HG03558 (cell line): ENCODE results near the gene DLK2.

ENCODE experiments used
- ATAC-seq: cut with Tn5 transposase; IDR thresholded peaks from one replicate; pipeline ENCODE4 v1.9.1; 2021; ENCODE audit warnings: moderate number of reproducible peaks; ENCODE audit not compliant: unreplicated experiment; ENCODE audit errors: extremely low read depth

DLK2 gene

GRCh38 chr6:43457643-43458042 is 2.3 kb upstream of the DLK2 start:
- no peak for ATAC-seq

DNA sequence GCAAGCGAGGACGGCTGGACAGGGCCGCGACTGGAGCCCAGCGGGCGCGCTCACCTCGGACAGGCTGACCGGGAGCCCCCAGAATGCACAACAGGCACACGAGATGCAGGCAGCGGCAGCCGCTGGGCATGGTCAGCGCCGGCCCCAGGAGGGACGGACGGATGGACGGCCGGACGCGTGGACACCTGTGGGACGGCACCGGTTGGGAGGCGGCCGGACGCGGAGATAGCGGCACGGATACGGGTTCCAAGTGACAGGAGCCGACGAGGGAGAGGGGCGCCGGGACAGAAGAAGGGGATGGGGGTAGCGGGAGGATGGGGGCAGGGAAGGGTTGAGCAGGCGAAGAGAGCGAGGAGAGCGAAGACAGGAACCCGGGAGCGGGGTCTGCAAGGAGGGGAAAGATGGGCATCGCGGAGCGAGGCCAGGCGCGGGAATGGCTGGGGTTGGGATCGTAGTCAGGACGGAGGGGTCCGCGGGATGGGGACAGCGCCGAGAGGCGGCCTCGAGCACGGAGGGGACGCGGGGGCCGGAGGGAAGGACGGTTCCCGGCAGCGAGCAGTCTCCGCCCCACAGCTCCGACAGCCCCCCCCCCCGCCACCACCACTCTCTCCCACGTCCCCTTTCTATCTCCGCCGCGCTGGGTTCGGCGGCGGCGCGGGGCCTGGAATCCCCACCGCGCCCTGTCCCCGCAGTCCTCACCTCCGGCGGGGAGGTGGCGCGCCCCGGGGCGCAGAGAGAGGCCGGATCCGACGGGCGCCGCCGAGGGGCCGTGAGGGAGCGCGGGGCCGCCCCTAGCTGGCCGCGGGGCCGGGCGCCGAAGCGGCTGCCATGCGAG is 435 bp downstream of the DLK2 start:
- no peak for ATAC-seq

- no peak for ATAC-seq
Observed at GRCh38 chr6:43454290-43454695, 1.1 kb downstream of the DLK2 start.

DNA sequence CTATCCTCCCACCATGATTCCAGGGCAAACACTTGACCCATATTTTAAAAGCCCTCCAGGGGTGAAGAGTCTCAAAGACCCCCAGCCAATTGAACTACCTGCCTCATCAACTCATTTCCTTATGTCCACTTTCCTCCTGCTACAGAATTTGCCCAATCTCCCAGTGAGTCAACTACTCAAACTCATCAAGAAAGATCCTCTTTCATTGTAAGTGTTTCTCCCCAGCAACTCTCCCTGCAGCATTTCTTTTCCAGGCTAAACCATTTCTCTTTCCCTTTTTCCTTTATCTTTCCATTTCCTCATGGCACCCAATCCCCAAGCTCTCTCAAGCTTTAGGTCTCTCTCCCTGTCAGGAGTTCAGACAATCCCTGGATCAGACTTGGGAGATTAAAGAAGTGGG is 1.5 kb downstream of the DLK2 start:
- no peak for ATAC-seq

DNA sequence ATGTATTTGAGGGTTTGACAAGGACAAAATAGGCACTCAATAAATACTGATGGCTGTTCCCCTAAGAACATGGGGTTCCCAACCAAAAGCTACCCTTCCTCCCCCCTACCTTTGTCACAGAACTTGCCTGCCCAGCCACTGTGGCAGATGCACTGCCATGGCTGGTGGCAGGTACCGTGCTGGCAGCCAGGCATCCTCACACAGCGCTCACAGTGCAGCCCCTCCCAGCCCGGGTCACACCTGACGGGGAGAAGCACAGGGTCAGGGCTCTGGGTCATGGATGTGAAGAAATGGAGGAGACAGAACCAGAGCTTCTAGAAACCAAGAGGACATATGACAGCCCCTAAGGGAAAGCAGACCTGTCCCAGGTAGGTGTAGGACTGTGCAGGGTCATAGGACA is 2.5 kb downstream of the DLK2 start:
- no peak for ATAC-seq

DNA sequence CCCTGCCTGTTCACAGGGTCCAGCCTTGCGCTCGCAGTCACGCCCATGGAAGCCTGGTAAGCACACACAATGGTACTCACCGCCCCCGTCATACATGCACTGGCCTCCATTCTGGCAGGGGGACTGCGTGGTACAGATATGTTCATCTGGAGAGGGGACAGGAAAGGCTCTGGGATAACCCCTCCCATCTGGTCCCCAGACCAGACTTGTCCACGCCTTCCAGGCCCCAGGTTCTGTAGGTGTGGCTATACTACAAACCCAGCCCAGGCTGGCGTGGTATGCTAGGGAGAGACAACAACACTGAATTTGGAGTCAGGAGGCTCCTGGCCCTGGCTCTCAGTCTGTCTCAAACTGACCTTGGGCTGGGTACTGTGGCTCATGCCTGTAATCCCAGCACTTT is 3.4 kb downstream of the DLK2 start:
- ATAC-seq = no peak

DNA sequence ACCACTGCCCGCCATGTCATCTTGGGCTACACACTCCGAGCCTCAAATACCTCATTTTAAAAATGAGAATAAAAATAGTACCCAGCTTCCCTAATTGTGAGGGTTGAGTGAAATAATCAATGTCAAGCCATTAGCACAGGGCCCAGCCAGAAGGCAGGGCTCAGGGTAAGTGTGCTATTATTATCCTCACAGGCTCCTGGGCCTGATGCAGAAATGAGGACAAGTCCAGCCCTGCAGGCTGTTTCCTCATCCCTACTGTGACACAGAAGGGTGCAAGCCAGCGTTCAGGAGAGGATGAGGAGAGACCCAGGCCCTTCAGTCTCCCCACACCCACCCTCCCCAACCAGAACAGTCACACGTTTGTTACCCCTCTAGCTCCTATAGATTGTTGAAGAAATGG is 4.0 kb downstream of the DLK2 start:
- ATAC-seq = no peak

DNA sequence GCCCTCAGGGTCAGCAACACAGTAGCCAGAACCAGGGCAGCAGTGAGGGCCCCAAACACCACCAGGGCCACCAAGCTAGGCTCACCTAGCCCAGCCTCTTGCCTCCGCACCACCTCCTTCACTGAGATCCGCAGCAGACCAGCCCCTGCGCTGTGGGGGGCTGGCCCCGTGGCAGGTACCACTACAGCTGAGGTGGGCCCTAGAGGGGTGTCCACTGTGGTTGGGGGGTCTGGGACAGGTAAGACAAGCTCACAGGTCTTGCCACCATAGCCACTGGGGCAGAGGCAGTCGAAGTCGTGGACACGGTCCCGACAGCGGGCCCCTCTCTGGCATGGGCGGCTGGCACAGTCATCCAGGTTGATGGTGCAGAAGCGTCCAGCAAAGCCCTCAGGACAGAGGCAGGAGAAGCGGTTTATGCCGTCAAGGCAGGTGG is 4.6 kb downstream of the DLK2 start:
- no peak for ATAC-seq

GRCh38 chr6:43448916-43449315 is 6.4 kb downstream of the DLK2 start:
- no peak for ATAC-seq

- ATAC-seq = no peak
Observed at GRCh38 chr6:43447604-43448003, 7.7 kb downstream of the DLK2 start.

DNA sequence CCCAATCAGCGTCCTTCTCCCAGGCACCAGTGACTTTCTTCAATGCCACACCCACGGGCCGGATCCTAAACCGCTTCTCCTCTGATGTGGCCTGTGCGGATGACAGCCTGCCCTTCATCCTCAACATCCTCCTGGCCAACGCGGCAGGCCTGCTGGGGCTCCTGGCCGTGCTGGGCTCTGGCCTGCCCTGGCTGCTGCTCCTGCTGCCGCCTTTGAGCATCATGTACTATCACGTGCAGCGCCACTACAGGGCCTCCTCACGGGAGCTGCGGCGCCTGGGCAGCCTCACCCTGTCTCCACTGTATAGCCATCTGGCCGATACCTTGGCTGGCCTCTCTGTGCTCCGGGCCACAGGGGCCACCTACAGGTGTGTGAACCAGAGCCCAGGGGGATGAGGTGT is 9.8 kb downstream of the DLK2 start:
- ATAC-seq = no peak

DNA sequence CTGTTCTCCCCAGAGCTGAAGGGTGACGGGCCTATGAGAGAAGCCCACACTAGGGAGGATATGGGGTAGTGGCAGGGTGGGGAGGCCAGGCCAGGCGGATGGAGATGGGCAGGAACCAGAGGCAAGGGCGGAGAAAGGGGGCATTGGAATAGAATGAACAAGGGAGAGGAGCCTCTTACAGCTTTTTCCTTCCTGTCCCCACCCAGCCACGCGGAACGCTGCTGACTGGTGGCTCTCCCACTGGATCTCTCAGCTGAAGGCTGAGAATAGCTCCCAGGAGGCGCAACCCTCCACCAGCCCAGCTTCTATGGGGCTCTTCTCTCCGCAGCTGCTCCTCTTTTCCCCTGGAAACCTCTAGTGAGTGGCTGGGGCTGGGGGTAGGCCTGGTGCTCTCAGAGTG is 10.8 kb downstream of the DLK2 start:
- ATAC-seq = no peak

GRCh38 chr6:43444036-43444435 is 11.3 kb downstream of the DLK2 start:
- no peak for ATAC-seq

GRCh38 chr6:43442935-43443334 is 12.4 kb downstream of the DLK2 start:
- no peak for ATAC-seq

DNA sequence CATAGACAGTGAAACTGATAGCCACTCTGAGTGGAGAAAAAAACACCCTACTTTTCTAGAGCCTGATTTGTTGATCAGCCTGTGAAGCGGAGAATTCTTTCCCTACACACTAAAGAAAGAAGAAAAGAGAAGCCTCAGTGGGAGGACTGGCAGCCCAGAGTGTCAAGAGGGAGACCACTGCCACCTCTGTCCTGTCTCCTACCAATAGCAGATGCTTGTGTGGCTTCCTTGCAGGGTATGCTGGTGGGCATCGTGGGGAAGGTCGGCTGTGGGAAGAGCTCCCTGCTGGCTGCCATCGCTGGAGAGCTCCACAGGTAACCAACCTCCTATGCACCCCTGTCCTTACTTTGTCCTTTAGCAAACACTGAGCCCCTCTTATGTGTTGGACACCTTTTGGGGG is 17.6 kb downstream of the DLK2 start:
- ATAC-seq = no peak

DNA sequence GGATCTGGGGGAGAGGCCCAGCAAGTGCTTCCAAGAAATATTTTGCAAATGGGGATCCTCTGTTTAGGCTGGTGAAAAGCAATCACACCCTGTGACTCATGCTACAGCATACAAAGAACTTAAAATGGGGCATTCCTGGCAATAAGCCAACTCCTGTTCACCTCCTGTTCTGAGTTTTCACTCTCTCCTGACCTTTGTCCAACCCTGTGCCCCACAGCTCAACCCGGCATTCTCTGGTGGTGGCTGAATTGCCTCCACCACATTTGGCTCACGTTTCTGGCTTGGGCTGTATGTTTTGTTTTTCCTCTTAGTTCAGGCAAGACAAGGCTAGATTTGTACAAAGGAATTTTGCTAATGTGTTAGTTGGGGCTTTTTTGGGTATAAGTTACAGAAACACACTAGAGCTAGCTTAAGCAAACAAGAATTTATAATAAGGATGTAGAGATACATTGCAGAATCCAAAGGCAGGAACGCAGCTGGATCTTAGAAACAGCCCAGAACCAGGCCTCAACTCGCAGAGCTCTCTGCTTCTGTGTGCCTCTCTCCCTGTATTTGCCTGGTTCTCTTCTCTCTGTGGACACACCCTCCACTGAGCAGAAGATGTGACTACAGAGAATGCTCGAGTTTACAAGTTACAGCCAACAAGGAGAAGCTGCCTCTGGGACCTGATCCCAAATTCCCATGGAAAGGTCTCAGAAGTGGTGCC is 18.6 kb downstream of the DLK2 start:
- no peak for ATAC-seq

- no peak for ATAC-seq
Observed at GRCh38 chr6:43435682-43436437, 19.5 kb downstream of the DLK2 start.

- ATAC-seq = no peak
Observed at GRCh38 chr6:43434943-43435342, 20.4 kb downstream of the DLK2 start.

DNA sequence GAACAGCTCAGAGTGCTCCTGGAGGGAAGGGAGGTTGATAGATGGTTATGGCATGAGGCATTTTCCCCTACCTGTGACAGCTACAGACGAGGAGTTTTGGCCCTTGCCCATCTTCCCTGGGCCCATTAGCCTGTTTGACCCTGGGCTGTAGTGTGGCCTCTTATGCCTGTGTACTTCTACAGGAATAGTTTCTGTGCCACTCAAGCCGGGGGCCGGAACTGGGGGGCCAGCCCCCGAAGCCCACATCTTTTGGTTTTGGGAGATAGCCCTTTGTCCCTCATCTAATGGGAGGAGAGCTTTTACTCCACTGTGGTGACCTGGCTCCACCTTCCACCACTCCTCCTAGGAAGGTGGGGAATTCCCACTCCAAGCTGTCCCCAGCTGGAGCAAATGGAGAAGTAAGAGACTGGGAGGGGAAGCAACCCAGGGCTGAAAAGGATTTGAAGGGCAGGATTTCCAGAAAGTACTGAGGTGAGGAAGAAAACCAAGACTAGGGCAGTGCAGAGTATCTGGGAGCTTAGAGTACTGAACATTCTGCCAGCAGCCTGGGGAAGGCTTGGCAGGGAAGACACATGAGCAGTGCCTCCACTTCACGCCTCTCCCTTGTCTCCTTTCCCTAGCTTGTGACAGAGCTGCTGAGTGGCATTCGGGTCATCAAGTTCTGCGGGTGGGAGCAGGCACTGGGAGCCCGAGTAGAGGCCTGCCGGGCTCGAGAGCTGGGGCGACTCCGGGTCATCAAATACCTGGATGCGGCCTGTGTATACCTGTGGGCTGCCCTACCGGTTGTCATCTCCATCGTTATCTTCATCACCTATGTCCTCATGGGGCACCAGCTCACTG is 21.1 kb downstream of the DLK2 start:
- ATAC-seq = no peak

GRCh38 chr6:43433148-43433547 is 22.2 kb downstream of the DLK2 start:
- ATAC-seq = no peak
